ENCODE data around the gene MOB3B.

MOB3B gene

DNA sequence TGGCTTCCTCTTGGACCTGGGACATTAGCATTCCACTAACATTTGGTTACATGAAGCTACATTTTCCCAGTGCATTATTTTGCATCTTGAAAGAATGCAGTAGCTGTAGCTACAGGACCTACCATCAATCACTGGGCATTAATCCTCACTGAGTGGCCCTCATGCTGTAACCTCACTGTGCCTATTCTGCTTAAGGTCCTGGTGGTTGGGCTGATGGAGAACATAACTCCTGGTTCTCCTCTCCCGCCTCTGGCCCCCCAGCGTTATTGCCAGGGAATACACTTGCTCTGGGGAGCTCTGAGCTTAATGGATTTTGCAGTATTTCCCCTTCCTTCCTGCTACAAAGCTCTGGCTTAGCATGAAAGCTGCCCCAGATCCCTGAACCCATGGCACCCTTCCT lies 121.1 kb downstream of the MOB3B start:
- TF ChIP-seq, protein P1, sequence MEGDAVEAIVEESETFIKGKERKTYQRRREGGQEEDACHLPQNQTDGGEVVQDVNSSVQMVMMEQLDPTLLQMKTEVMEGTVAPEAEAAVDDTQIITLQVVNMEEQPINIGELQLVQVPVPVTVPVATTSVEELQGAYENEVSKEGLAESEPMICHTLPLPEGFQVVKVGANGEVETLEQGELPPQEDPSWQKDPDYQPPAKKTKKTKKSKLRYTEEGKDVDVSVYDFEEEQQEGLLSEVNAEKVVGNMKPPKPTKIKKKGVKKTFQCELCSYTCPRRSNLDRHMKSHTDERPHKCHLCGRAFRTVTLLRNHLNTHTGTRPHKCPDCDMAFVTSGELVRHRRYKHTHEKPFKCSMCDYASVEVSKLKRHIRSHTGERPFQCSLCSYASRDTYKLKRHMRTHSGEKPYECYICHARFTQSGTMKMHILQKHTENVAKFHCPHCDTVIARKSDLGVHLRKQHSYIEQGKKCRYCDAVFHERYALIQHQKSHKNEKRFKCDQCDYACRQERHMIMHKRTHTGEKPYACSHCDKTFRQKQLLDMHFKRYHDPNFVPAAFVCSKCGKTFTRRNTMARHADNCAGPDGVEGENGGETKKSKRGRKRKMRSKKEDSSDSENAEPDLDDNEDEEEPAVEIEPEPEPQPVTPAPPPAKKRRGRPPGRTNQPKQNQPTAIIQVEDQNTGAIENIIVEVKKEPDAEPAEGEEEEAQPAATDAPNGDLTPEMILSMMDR (IDR thresholded peaks at IDR 0.05; ENCODE audit: insufficient read depth, low read depth, low read length, missing control alignments) = no peak
- DNase-seq (ENCODE audit: low read depth) = no peak
- H3K4me3 ChIP-seq (ENCODE audit: low read depth, low read length) = no peak overlapping the region

DNA sequence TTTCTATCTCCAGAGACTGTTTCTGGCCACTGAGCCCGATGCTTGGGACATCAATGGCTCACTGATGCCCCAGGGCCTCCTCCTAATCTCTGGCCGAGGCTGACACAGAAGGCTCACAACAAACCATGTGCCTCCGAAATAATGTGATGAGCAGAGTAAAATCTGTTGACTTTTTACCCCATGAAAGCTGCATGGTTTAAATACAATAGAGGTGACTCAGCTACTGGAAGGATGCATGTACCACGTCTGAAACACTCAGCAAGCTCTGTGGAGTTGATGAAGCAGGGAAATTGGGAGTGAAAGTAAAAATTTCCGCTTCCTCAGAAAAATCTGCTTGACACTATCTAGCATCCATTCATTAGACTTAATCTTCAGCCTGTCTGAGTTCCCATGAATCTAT lies 121.6 kb downstream of the MOB3B start:
- no peak for DNase-seq (ENCODE audit: low read depth)
- H3K4me3 ChIP-seq (ENCODE audit: low read depth, low read length) = no peak overlapping the region

DNA sequence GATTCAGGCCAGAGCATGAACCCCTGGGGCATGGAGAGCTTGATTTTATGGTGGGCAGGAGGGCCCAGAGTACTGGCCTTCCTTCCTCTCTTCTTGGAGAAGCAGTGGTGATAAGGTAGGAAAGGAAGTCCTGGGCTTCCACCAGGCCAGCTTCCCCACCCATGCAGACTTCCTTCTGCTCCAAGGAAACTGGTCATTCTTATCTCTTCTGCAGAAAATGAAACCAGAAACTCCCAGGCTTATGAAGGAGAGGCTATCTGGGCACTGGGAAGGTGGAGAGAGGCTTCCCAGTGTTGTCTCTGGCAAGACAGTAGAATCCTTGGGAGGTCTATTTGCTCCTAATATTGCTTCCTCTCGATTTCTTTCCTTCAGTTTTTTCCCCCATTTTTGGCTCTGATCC lies 122.1 kb downstream of the MOB3B start:
- TF ChIP-seq, protein P1 (IDR thresholded peaks at IDR 0.05; ENCODE audit: insufficient read depth, low read depth, low read length, missing control alignments) = no peak
- no peak for DNase-seq (ENCODE audit: low read depth)

More for the DNA sequence above, 121.6 kb downstream of the MOB3B start:
- TF ChIP-seq, protein P1 (IDR thresholded peaks at IDR 0.05; ENCODE audit: insufficient read depth, low read depth, low read length, missing control alignments) = no peak

DNA sequence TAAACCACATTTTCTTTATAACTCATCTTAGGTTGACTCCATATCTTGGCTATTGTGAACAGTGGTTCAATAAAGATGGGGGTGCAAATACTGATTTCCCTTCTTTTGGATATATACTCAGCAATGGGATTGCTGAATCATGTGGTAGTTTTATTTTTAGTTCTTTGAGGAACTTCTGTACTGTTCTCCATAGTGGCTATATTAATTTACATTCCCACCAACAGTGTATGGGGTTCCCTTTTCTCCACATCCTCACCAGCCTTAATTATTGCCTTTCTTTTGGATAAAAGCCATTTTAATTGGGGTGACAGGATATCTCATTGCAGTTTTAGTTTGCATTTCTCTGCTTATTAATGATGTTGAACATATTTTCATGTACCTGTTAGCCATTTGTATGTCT lies 125.0 kb downstream of the MOB3B start:
- TF ChIP-seq, protein P1 (IDR thresholded peaks at IDR 0.05; ENCODE audit: insufficient read depth, low read depth, low read length, missing control alignments) = no peak
- DNase-seq (ENCODE audit: low read depth) = no peak
- no peak overlapping the region for H3K4me3 ChIP-seq (ENCODE audit: low read depth, low read length)

More for the DNA sequence above, 122.1 kb downstream of the MOB3B start:
- no peak overlapping the region for H3K4me3 ChIP-seq (ENCODE audit: low read depth, low read length)

DNA sequence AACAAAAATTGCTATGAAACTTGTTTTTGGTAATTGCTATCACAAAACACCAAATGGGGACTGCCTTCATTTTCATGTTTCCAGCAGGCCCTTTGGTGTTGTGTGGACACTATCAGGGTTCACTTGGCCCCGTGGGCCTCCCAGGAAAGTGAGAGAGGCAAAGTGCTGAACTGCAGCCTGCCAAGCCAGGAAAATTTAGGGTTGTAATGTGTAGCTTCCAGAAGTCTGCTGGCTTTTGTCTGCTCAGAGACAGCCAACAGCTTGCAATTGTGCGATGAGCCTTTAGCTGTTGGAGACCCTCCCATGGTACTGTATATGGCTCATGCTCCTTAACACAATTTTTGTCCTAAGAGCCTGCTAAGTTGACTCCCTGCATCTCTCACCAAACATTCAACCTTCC lies 127.0 kb downstream of the MOB3B start:
- TF ChIP-seq, protein P1 (IDR thresholded peaks at IDR 0.05; ENCODE audit: insufficient read depth, low read depth, low read length, missing control alignments) = no peak
- no peak for DNase-seq (ENCODE audit: low read depth)
- H3K4me3 ChIP-seq (ENCODE audit: low read depth, low read length) = no peak overlapping the region

DNA sequence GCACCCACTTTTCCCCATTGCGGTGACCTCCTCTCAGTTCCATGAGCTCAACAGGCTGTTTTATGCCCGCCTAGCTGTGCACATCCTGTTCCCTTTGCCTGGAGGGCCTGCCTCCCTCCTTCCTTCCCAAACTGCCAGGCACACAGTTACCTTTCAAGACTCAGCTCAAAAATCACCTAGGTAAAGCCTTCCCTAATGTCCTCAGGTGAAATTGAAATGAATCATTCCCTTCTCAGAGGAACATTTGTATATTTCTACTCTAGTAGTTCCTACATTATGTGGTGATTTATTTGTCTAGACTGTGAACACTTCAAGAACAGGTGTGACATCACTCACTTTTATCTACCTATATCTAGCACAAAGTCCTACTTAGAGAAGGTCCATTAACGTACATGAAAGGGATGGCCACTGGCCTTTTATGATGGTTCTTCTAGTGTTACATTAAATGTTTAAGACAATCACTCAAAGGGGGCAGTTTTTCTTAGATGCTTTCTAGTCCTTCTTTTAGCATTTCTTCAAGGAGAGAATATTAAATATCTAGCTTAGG lies 129.2 kb downstream of the MOB3B start:
- TF ChIP-seq, protein P1 (IDR thresholded peaks at IDR 0.05; ENCODE audit: insufficient read depth, low read depth, low read length, missing control alignments) = no peak
- no peak for DNase-seq (ENCODE audit: low read depth)
- H3K4me3 ChIP-seq (ENCODE audit: low read depth, low read length) = no peak overlapping the region

DNA sequence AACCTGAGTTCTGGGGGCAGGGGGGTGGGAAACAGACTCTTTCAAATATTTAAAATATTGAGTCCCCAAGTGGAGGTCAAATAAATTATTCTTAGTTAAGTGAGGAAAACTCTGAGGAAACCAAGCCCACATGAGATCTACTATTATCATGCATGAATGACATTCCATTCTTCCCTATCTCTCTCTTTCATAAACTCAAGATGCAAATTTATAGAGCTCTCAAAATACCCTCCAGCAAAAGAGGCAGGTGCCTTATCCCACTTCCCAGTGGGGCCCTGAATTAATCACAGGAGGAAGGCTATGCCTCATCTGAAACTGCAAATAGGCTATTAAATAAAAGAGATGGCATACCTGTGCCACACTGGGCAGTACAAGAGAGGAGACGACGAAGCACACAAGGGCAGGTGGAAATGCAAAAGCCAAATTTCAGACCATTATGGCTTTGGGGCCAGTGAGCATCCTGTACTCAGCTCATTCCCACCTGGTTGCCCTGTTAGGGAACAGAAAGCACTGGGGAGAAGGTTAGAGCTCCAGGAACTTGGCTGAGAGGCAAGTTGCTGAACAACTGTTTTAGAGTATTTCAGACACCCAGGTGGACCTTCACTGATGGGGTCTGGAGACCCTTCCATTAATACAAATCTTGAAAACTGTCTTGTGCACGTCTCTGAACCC lies 130.5 kb downstream of the MOB3B start:
- no peak for DNase-seq (ENCODE audit: low read depth)
- TF ChIP-seq, protein P1 (IDR thresholded peaks at IDR 0.05; ENCODE audit: insufficient read depth, low read depth, low read length, missing control alignments) = no peak

More for the DNA sequence above, 130.5 kb downstream of the MOB3B start:
- H3K4me3 ChIP-seq (ENCODE audit: low read depth, low read length) = no peak overlapping the region
